Measurements from ENCODE around the gene ETNPPL.

- TF ChIP-seq GATA2 (IDR thresholded peaks at IDR 0.05; ENCODE audit: low read depth, low read length) = no peak
- no peak for TF ChIP-seq GATA3 (IDR thresholded peaks at IDR 0.05; ENCODE audit: low read depth, low read length)
Observed at GRCh38 chr4:108706289-108706688, 56.6 kb downstream of the ETNPPL start.
